ENCODE results near the gene THSD4.

GRCh38 chr15:71573599-71573998 is 458.3 kb downstream of the THSD4 start:
- TF ChIP-seq, protein P1, sequence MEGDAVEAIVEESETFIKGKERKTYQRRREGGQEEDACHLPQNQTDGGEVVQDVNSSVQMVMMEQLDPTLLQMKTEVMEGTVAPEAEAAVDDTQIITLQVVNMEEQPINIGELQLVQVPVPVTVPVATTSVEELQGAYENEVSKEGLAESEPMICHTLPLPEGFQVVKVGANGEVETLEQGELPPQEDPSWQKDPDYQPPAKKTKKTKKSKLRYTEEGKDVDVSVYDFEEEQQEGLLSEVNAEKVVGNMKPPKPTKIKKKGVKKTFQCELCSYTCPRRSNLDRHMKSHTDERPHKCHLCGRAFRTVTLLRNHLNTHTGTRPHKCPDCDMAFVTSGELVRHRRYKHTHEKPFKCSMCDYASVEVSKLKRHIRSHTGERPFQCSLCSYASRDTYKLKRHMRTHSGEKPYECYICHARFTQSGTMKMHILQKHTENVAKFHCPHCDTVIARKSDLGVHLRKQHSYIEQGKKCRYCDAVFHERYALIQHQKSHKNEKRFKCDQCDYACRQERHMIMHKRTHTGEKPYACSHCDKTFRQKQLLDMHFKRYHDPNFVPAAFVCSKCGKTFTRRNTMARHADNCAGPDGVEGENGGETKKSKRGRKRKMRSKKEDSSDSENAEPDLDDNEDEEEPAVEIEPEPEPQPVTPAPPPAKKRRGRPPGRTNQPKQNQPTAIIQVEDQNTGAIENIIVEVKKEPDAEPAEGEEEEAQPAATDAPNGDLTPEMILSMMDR (IDR thresholded peaks at IDR 0.05; ENCODE audit: low read depth, low read length) = no peak
- no peak for TF ChIP-seq EZH2phosphoT487 (IDR thresholded peaks at IDR 0.05; ENCODE audit: low read depth)

All from OCI-LY3 (cell line).